Stimulated activated CD8-positive, alpha-beta memory T cell treated with anti-CD3 and anti-CD28 coated beads, Interleukin-15, amount 100 ng/mL, for 4 hours (primary cell): Measurements from ENCODE around the gene ROR2.
"Not testable (repeated sequence)": the region's sequence is repeated elsewhere in the genome, so short reads cannot be mapped to it uniquely, and the experiment has no call there.

Experiments
- DNase-seq, 2 donors: peaks; one replicate each; pipeline ENCODE4 v3.0.0-alpha.2; 2020; ENCODE audit warnings: low read depth in 2 of 2

Gene ROR2

GRCh38 chr9:91923145-91923544 lies 26.9 kb downstream of the ROR2 start:
- DNase-seq: no peak

DNA sequence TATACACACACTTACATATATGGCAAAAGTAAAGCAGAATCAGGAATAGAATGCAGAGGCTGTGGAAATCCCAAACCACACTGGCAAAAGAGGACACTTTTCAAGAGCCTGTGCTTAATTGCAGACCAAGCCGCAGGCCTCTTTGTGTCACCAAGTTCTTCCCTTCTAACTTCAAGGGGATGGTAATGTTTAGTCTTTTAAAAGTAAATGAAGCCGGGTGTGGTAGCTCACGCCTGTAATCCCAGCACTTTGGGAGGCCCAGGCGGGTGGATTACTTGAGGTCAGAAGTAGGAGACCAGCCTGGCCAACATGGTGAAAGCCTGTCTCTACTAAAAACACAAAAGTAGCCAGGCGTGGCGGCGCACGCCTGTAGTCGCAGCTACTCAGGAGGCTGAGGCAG lies 28.7 kb downstream of the ROR2 start:
- DNase-seq: no peak

DNA sequence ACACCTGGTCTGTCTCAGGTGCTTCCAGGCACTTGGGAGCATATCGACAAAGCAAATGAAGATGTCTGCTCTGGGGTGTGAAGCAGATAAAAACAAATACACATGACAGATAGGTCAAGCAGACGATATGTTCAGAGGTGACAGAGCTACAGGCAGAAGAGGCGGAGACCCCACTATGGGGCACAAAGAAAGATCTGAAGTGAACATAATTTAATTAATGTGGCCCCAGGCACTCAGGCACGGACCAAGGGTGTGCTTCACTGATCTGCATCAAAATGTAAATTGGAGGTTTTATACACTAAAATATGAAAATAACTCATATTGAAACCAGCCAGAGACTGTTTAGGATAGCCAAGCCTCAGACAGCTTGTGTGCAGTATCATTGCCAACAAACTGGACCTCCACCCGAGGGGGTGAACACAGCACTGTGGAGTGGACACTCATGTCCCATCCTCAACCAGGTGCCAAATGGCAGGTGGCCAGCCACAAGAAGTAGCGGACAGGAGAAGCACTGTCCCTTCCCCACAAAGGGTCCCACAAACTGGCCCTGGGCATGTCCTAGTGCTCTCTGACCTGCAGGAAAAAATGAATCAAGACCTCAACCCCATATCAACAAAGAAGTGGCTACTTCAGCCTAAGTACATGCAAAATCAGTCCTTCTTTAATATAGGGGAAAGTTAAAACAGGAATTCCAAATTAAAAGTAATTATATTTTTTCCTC lies 29.2 kb downstream of the ROR2 start:
- DNase-seq: no peak

- DNase-seq: no peak
Measured at GRCh38 chr9:91919621-91920020, 30.4 kb downstream of the ROR2 start.

GRCh38 chr9:91917436-91917835 lies 32.6 kb downstream of the ROR2 start:
- DNase-seq: no peak

DNA sequence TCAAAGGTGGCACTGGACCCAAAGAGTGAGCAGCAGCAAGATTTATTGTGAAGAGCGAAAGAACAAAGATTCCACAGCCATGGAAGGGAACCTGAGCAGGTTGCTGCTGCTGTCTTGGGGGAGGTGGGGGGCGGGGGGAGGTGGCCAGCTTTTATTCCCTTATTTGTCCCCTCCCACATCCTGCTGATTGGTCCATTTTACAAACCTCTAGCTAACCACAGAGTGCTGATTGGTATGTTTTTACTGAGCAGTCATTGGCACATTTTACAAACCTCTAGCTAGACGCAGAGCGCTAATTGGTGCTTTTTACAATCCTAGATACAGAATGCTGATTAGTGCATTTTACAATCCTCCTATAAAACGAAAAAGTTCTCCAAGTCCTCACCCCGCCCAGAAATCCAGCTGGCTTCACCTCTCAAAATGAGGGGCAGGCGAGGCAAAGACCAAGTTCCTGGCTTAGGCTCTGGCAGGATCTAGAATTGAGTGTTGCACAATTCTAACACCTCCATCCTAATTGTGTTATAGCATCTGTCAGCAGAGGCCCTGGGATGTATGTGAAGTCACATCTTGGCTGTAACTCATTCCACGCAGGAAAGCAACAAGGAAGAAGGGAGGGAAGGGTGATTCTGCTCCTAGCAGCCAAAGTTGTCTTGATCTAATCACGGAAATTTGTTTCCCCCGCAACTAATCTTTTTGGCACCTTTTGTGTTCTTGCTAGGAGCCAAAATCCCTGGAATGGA lies 34.3 kb downstream of the ROR2 start:
- no peak for DNase-seq

DNA sequence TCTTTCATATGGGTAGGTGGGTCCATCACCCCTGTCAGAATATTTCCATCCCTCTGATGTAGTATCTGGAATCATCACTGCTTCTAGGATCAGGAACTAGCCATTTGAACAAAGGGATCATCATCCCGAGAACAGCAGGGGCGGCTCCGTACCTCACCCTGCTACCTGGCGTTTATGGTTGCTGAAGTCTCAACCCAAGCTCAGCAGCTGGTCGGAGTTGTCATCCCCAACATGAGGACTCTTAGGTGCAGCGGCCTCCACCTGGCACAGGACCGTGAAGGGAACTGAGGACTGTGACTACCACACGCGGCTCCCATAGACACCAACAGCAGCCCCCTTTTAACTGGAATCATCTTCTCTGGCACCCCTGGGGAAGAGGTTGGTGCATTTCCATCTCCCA lies 35.1 kb downstream of the ROR2 start:
- no peak for DNase-seq

- no peak for DNase-seq
Measured at GRCh38 chr9:91914404-91914803, 35.6 kb downstream of the ROR2 start.

- DNase-seq: no peak
Measured at GRCh38 chr9:91913986-91914385, 36.0 kb downstream of the ROR2 start.

- no peak for DNase-seq
Measured at GRCh38 chr9:91913096-91913495, 36.9 kb downstream of the ROR2 start.

- DNase-seq: no peak
Measured at GRCh38 chr9:91911657-91912056, 38.4 kb downstream of the ROR2 start.

GRCh38 chr9:91909256-91909655 lies 40.8 kb downstream of the ROR2 start:
- not testable (repeated sequence) for DNase-seq

DNA sequence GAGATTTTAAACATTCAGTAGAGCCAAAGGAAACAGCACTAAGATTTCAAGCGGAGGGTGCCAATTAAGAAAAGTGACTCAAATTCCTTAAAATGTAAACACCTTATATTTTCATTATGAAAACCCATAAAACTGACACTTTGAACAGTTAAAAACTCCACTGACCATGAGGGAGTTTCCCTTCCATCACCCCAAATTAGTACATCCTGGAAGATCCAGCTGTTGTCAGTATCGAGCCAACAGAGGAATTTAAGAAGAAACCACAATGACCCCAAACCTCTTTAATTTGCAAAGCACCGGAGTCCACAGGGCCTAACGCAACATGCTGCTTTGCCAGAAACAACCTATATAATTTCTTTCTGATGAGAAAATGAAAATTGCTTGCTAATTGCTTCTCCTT lies 41.3 kb downstream of the ROR2 start:
- DNase-seq: no peak

GRCh38 chr9:91908293-91908623 lies 41.8 kb downstream of the ROR2 start:
- no peak for DNase-seq

- no peak for DNase-seq
Measured at GRCh38 chr9:91907484-91908292, 42.3 kb downstream of the ROR2 start.

DNA sequence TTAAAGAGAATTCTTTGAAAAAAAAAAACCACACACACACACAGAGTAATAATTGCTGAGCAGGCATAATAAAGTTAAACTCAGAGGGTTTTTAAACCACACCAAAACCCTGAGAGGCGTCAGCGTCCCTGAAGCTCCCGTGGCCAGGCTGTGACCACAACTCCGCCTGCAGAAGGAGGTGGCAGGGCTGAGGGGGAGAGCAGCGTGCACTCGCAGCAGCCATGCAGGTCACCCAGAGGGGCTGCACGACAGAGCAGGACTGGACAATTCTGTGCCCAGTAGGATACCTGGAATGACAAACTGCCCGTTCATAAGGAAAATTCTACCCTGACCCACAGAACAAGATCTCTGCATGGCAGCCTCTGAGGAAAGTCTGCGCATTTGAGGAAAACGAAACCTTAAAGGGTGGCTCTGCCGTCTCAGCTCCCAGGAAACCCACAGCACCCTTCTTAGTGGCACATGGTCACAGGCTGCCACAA lies 44.0 kb downstream of the ROR2 start:
- peak; percentile 7 to 19 for DNase-seq

GRCh38 chr9:91905237-91905650 lies 44.8 kb downstream of the ROR2 start:
- no peak for DNase-seq

DNA sequence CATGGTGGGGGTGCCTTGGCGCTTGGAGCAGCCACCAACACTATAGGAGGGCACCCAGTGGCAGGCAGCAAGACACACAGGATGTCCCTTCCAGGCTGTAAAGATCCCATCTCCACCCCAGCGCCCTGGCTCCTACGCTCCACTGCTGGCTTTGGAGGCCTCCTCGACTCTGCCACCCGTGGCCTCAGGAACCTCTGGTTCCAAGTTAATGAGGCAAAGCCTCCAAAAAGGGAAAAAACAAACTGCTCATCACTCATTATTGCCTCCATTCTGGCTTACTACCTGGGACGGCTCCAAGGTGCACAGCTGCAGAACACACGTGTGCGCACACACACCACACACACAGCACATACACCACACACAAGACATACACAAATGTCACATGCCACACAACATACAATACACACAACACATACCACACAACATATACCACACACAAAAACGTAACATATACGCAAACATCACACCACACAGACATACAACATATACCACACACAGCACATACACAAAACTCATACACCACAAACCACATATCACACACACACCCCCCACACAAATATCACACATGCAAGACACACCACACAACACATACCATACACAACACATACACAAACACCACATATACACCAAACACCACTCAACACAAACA lies 45.3 kb downstream of the ROR2 start:
- DNase-seq: no peak

DNA sequence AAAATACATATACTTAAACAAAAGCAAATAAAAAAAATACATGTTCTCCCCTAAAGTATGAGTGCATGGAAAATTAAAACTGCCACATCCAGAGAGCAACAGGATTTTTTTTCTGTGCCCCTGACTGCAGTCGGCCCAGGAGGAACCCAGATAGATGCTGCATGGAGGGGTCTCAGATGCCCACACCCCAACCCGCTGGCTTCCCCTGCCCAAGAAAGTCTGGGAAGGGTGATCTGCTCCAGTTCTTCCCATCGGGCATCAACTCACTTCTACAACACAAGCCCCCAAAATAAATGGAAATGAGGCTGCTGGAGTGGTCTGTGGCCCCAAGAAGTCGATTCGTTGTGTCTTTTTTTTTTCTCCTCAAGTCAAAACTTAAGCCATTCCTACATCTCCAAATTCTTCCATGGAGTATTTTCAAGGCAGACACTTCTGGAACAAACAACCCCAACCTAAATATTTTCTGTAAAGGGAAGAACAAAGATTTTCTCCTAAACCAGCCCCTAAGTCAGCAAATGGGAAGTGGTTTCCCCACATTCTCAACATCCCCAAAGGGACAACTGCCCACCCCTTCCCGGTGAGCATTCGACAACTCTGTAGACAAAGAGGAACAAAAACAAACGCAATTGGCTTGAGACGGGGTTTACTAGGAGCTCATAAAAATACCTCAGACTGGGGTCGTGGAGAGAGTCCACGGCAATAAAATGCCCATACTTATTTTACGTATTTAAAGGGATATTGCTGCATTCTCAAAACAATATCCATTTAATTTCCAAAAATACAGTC lies 46.7 kb downstream of the ROR2 start:
- no peak for DNase-seq

- DNase-seq: no peak
Measured at GRCh38 chr9:91902475-91903125, 47.4 kb downstream of the ROR2 start.

- DNase-seq: no peak
Measured at GRCh38 chr9:91900797-91901177, 49.2 kb downstream of the ROR2 start.
